Common myeloid progenitor, CD34-positive (primary cell): ENCODE measurements around the gene LZTS3.
"Not testable (repeated sequence)": the region's sequence is repeated elsewhere in the genome, so short reads cannot be mapped to it uniquely, and the experiment has no call there.

Source experiments
- CTCF ChIA-PET: fragments of 350-600 bp; sonication (Branson Sonifier 250); formaldehyde crosslinking; loops from one replicate; lab custom pipeline; 2021; ENCODE audit warnings: antibody characterized with exemption; lab: Charles Lee
- POLR2A ChIA-PET: fragments of 350-600 bp; sonication (Branson Sonifier 250); formaldehyde crosslinking; loops from one replicate; lab custom pipeline; 2021; ENCODE audit warnings: antibody characterized with exemption; lab: Charles Lee
- DNase-seq, 3 donors: peaks; one replicate each; pipeline versions ENCODE4 v3.0.0 to v3.0.0-alpha.2; 2013
- H3K27ac ChIP-seq, 2 experiments: 1 replicate in 1 of 2; 2 replicates in 1 of 2; pipeline ENCODE4 v1.7.0; 2013; ENCODE audit warnings: inconsistent platforms in 2 of 2, low read length in 2 of 2, mild to moderate bottlenecking in 2 of 2, low read depth in 1 of 2, moderate library complexity in 1 of 2; ENCODE audit not compliant: severe bottlenecking in 2 of 2, insufficient read depth in 1 of 2, poor library complexity in 1 of 2
- H3K27me3 ChIP-seq, 5 experiments: replicated peaks in 2 of 5; 1 replicate in 3 of 5; 2 replicates in 2 of 5; pipeline versions ENCODE4 v1.6.1 to v1.7.0; 2013; ENCODE audit warnings: low read length in 4 of 5, mild to moderate bottlenecking in 2 of 5, moderate library complexity in 2 of 5, inconsistent platforms in 1 of 5; ENCODE audit not compliant: insufficient read depth in 5 of 5, control insufficient read depth in 4 of 5
- H3K36me3 ChIP-seq, 4 experiments: 1 replicate in 2 of 4; 2 replicates in 2 of 4; pipeline versions ENCODE4 v1.6.1 to v1.7.0; 2013; ENCODE audit warnings: low read length in 3 of 4, control low read depth in 1 of 4, mild to moderate bottlenecking in 1 of 4; ENCODE audit not compliant: control insufficient read depth in 4 of 4, insufficient read depth in 4 of 4
- H3K4me1 ChIP-seq, 4 experiments: 1 replicate in 3 of 4; 2 replicates in 1 of 4; pipeline versions ENCODE4 v1.6.1 to v1.7.1; 2013; ENCODE audit warnings: low read length in 3 of 4, mild to moderate bottlenecking in 3 of 4, control low read depth in 1 of 4, inconsistent platforms in 1 of 4, moderate library complexity in 1 of 4; ENCODE audit not compliant: control insufficient read depth in 4 of 4, insufficient read depth in 4 of 4; ENCODE audit errors: control extremely low read depth in 1 of 4
- H3K4me3 ChIP-seq, 7 experiments: 1 replicate in 4 of 7; 2 replicates in 3 of 7; pipeline versions ENCODE4 v1.5.1 to v1.7.0; 2013; ENCODE audit warnings: mild to moderate bottlenecking in 7 of 7, low read length in 6 of 7, moderate library complexity in 6 of 7, inconsistent platforms in 2 of 7, low read depth in 2 of 7, control low read depth in 1 of 7; ENCODE audit not compliant: insufficient read depth in 4 of 7, control insufficient read depth in 1 of 7; ENCODE audit errors: extremely low read depth in 1 of 7
- H3K9me3 ChIP-seq, 5 experiments: 1 replicate in 4 of 5; 2 replicates in 1 of 5; pipeline versions ENCODE4 v1.6.1 to v1.7.1; 2013; ENCODE audit warnings: low read length in 4 of 5, mild to moderate bottlenecking in 2 of 5, inconsistent platforms in 1 of 5, low read depth in 1 of 5, moderate library complexity in 1 of 5; ENCODE audit not compliant: control insufficient read depth in 4 of 5, insufficient read depth in 2 of 5; ENCODE audit errors: control extremely low read depth in 1 of 5
- WGBS: methylation state at CpG from one replicate; pipeline ENCODE4 v1.1.5; 2013; ENCODE audit not compliant: insufficient coverage; 5-methylcytosine and 5-hydroxymethylcytosine counted together

The LZTS3 gene

DNA sequence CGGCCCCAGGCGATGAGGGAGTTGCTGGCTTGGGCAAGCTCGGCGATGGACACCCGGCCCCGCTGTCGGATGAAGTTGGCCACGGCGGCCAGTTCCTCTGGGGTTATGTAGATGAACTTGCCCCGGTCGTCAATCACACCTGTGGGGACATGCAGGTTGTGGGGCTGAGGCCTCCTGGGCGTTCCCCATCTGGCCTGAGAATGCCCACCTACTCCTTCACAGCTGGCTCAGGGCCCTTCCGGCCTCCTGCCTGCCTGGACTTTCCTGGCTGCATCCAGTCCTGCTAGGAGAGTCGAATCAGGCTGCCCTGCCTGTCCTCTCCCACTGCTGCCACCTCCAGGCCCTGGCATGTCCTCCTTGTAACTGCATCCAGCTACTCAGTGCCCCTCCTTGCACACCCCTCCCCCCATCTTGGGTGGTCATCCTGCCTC, 17.3 kb upstream of the LZTS3 start:
- WGBS: 96% methylated on average over 12 of the region's 14 CpGs
- POLR2A ChIA-PET: no interaction called here
- Histone ChIP-seq H3K9me3 (no peaks in the 10 kb centered on the region), H3K4me3 (no peak overlapping the region), H3K27ac (no peak overlapping the region), H3K27me3 (no peaks in the 10 kb centered on the region), H3K36me3 (peaks cover 16 to 68% (median 48%) of the 10 kb centered on the region in 4 experiments), H3K4me1 (no peaks in the 10 kb centered on the region)
- no peak for DNase-seq
- CTCF ChIA-PET: interaction anchor here (0.8 kb wide), 1 partner anchor 23 kb away, joined by 3 read pairs; no protein-coding TSS in a partner anchor

DNA sequence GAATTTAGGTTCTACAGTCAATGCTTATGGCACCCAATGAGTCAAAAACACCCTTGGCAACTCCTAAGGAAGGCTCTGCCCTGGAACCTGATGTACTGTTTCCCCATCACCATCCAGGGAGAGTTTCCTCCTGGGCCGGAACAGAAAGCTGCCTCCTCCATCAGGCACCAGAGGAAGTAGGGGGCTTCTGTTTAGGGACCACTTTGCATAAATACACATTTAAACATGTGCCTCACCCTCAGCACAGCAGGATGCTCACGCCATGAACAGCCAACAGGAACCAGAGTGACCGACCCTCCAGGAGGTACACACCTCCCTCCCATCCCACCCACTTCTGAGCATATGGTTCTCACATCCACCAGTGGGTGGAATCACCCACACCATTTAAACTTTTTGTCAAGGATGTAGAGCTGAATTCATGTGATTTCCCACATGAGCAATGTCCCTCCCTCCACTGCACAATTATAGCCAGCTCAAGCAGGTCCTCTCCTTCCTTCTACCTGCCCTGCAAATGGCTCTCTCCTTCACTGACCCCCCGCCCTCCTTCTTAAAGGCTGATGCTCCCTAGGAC, 16.3 kb upstream of the LZTS3 start:
- 80% methylated on average over 1 of the region's 4 CpGs for WGBS
- no peaks in the 10 kb centered on the region for H3K27me3 ChIP-seq
- CTCF ChIA-PET: interaction anchor here (0.6 to 1.1 kb wide), 3 partner anchors 11 to 400 kb away, joined by 3 to 5 read pairs (median 3); no protein-coding TSS in a partner anchor
- H3K36me3 ChIP-seq: peaks cover 14 to 57% (median 39%) of the 10 kb centered on the region in 4 experiments
- no peak overlapping the region for H3K27ac ChIP-seq
- no peaks in the 10 kb centered on the region for H3K4me1 ChIP-seq
- no peaks in the 10 kb centered on the region for H3K9me3 ChIP-seq
- H3K4me3 ChIP-seq: no peak overlapping the region
- POLR2A ChIA-PET: no interaction called here
- DNase-seq: no peak

DNA sequence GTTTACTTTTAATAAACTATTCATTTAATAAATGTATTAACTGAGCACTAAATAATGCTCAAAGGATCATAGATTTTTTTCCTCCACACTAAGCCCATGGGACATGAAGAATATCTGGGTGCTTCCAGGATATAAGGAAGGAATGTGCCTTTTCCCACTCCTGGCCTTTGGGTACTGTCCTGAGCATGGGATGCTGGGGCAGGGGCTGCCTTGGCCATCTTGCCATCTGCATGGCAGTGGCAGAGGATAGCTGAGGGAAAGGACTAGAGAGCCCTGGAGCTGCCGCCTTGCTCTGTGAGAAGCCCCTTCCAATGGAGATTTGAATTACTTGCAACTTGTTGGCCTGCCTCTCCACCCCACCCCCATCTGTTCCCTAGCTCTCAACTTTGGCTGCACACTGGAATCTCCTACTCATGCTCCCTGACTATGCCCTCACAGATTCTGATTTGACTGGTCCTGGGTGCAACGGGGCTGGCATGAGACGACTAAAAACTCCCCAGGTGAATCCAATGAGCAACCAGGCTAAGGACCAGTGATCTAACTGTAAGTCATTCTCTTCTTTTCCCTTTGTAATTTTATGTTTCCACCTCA, 15.6 kb upstream of the LZTS3 start:
- POLR2A ChIA-PET: no interaction called here

DNA sequence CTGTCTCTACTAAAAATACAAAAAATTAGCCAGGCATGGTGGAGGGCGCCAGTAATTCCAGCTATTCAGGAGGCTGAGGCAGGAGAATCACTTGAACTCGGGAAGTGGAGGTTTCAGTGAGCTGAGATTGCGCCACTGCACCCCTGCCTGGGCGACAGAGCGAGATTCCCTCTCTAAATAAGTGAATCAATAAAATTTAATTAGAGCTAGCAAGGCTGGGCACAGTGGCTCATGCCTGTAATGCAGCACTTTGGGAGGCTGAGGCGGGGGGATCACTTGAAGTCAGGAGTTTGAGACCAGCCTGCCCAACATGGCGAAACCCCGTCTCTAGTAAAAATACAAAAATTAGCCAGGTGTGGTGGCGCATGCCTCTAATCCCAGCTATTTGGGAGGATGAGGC, 14.5 kb upstream of the LZTS3 start:
- POLR2A ChIA-PET, H3K27me3 ChIP-seq, H3K27ac ChIP-seq, H3K4me3 ChIP-seq, DNase-seq, H3K9me3 ChIP-seq, H3K4me1 ChIP-seq: not testable (repeated sequence)
- CTCF ChIA-PET: interaction anchor here (1.2 kb wide), 1 partner anchor 13 kb away, joined by 3 read pairs; no protein-coding TSS in a partner anchor
- 98% methylated on average over 6 of the region's 9 CpGs for WGBS
- peaks cover 8 to 41% (median 29%) of the 10 kb centered on the region in 4 experiments for H3K36me3 ChIP-seq

More for the DNA sequence above, 15.6 kb upstream of the LZTS3 start:
- DNase-seq: no peak
- WGBS: 94% methylated on average over 3 of the region's 3 CpGs
- no peaks in the 10 kb centered on the region for H3K9me3 ChIP-seq
- H3K27ac ChIP-seq: no peak overlapping the region
- peaks cover 8 to 50% (median 33%) of the 10 kb centered on the region in 4 experiments for H3K36me3 ChIP-seq
- no peak overlapping the region for H3K4me3 ChIP-seq
- CTCF ChIA-PET: no interaction called here
- H3K4me1 ChIP-seq: no peaks in the 10 kb centered on the region
- no peaks in the 10 kb centered on the region for H3K27me3 ChIP-seq

DNA sequence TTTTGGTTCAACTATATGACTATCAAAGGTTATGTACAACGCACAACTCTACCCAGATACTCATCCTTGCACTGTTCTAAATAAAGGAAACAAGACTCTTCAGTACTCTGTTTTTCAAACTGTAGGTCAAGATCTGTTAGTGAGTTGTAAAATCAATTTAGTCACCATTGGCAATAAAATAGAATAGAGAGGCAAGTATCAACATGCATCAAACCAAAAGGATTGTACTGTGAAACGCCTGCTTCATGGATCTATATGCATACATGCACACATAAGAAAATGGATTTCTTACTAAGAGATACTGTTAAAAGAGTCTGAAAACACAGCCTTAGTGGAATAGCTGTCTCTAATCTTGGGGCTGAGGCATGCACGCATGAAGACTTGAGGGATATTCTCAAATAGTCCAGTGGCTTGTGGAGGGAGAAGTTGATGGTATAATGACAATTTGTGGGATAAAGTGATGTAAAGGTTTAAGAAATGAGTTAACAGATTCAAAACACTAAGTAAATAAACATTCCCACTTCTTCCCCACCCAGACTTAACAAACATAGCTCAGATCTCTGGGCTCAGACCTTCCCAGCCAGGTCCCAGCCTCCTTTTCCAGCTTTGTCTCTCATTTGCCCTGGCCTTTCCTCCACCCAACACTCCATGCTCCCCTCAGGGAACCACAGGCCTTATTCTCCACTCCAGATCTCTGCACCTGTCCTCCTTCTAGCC, 10.7 kb upstream of the LZTS3 start:
- 100% methylated on average over 1 of the region's 3 CpGs for WGBS
- Histone ChIP-seq H3K27me3 (no peaks in the 10 kb centered on the region), H3K9me3 (no peaks in the 10 kb centered on the region), H3K4me1 (no peaks in the 10 kb centered on the region), H3K4me3 (no peak overlapping the region), H3K27ac (no peak overlapping the region), H3K36me3 (peaks cover 0 to 3% (median under 1%) of the 10 kb centered on the region in 4 experiments)
- ChIA-PET CTCF (interaction anchor here (1.4 to 1.9 kb wide), 2 partner anchors 9 to 16 kb away, joined by 3 to 7 read pairs; no protein-coding TSS in a partner anchor), POLR2A (interaction anchor here (0.6 kb wide), 1 partner anchor 126 kb away, joined by 5 read pairs; no protein-coding TSS in a partner anchor)
- no peak for DNase-seq

DNA sequence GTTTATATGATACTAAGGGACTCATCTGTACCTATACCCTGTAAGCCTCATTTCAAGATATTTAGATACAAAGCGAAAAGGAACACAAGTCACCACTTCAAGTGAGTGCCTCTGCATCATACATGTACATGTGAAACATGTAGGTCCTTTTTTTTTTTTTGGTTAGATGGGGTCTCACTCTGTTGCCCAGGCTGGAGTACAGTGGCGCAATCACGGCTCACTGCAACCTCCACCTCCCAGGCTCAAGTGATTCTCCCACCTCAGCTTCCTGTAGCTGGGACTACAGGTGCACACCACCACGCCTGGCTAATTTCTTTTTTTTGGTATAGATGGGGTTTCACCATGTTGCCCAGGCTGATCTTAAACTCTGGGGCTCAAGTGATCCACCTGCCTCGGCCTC, 9.1 kb upstream of the LZTS3 start:
- H3K27ac ChIP-seq, H3K9me3 ChIP-seq, H3K27me3 ChIP-seq, DNase-seq, POLR2A ChIA-PET, H3K4me1 ChIP-seq, H3K4me3 ChIP-seq, H3K36me3 ChIP-seq: not testable (repeated sequence)
- WGBS: 100% methylated on average over 3 of the region's 5 CpGs
- CTCF ChIA-PET: interaction anchor here (1.1 kb wide), 1 partner anchor 11 kb away, joined by 3 read pairs; no protein-coding TSS in a partner anchor
